NCI-H1105 (cell line): ENCODE data around the gene TNFRSF1A.

Experiments
- DNase-seq: peaks from one replicate; lab custom pipeline; 2025; lab: John Stamatoyannopoulos, UW

TNFRSF1A gene

GRCh38 chr12:6323340-6323994 is 18.4 kb downstream of the TNFRSF1A start:
- no peak for DNase-seq

- DNase-seq = no peak
These were observed 18.9 kb downstream of the TNFRSF1A start for GRCh38 chr12:6322969-6323339.

GRCh38 chr12:6322352-6322751 is 19.5 kb downstream of the TNFRSF1A start:
- no peak for DNase-seq

- DNase-seq = no peak
These were observed 20.0 kb downstream of the TNFRSF1A start for GRCh38 chr12:6321905-6322304.

GRCh38 chr12:6319446-6319845 is 22.4 kb downstream of the TNFRSF1A start:
- no peak for DNase-seq

- DNase-seq = no peak
These were observed 23.4 kb downstream of the TNFRSF1A start for GRCh38 chr12:6318440-6318879.

- DNase-seq = no peak
These were observed 24.0 kb downstream of the TNFRSF1A start for GRCh38 chr12:6317693-6318439.

GRCh38 chr12:6316921-6317692 is 24.8 kb downstream of the TNFRSF1A start:
- DNase-seq = no peak

- no peak for DNase-seq
These were observed 25.9 kb downstream of the TNFRSF1A start for GRCh38 chr12:6315704-6316597.

- no peak for DNase-seq
These were observed 26.7 kb downstream of the TNFRSF1A start for GRCh38 chr12:6315184-6315583.

GRCh38 chr12:6314776-6315175 is 27.1 kb downstream of the TNFRSF1A start:
- no peak for DNase-seq

GRCh38 chr12:6313326-6313940 is 28.4 kb downstream of the TNFRSF1A start:
- DNase-seq = no peak

- DNase-seq = no peak
These were observed 29.1 kb downstream of the TNFRSF1A start for GRCh38 chr12:6312529-6313325.

GRCh38 chr12:6311822-6312528 is 29.9 kb downstream of the TNFRSF1A start:
- no peak for DNase-seq

GRCh38 chr12:6310771-6311610 is 30.9 kb downstream of the TNFRSF1A start:
- no peak for DNase-seq

- DNase-seq = no peak
These were observed 34.3 kb downstream of the TNFRSF1A start for GRCh38 chr12:6307529-6307928.

GRCh38 chr12:6306599-6307220 is 35.2 kb downstream of the TNFRSF1A start:
- no peak for DNase-seq

- no peak for DNase-seq
These were observed 35.7 kb downstream of the TNFRSF1A start for GRCh38 chr12:6306151-6306550.

- no peak for DNase-seq
These were observed 38.8 kb downstream of the TNFRSF1A start for GRCh38 chr12:6303071-6303470.
